SK-N-SH (cell line): Measurements from ENCODE around the gene IL26. TPM values are rescaled to one million over a fixed set of nuclear protein-coding genes. Genes with fewer than 3 reads are reported as not detected.

Experiments used
- CTCF ChIA-PET: fragments of 300-600, 350-600 bp; formaldehyde crosslinking; extraction: SDS; loops from one replicate; lab custom pipeline; 2021; lab: Yijun Ruan, JAX
- POLR2A ChIA-PET: fragments of 350-600 bp; sonication (Branson Sonifier 250); formaldehyde crosslinking; extraction: SDS; loops from one replicate; lab custom pipeline; 2020; ENCODE audit warnings: antibody characterized with exemption, inconsistent platforms; lab: Yijun Ruan, JAX
- DNase-seq: peaks from one replicate; pipeline ENCODE4 v3.0.0; 2012
- H2AFZ ChIP-seq: fragments of 200-600 bp; sonication (generic); 2 replicates; pipeline ENCODE4 v1.8.1; 2016; ENCODE audit warnings: antibody characterized with exemption, mild to moderate bottlenecking, low read depth
- H3F3A ChIP-seq: fragments of 200-600 bp; sonication (generic); replicated peaks from 2 replicates; pipeline ENCODE3; 2016; ENCODE audit warnings: antibody characterized with exemption, mild to moderate bottlenecking; ENCODE audit not compliant: insufficient read depth
- H3K27ac ChIP-seq, 2 experiments: fragments of 200-500 bp in 1 of 2; fragments of 200-600 bp in 1 of 2; sonication (Bioruptor generic) in 1 of 2; sonication (generic), shearing (Covaris generic) in 1 of 2; 2 replicates each; pipeline versions ENCODE4 v1.5.1 to v1.6.1; 2014 to 2016; ENCODE audit warnings: low read depth in 2 of 2, inconsistent platforms in 1 of 2, low read length in 1 of 2, mild to moderate bottlenecking in 1 of 2, mixed read lengths in 1 of 2
- H3K27me3 ChIP-seq: fragments of 200-600 bp; sonication (generic), shearing (Covaris generic); 2 replicates; pipeline ENCODE4 v1.6.1; 2016; ENCODE audit warnings: mixed run types; ENCODE audit not compliant: insufficient read depth
- H3K36me3 ChIP-seq, 2 experiments: fragments of 200-500 bp in 1 of 2; fragments of 200-600 bp in 1 of 2; sonication (Bioruptor generic) in 1 of 2; sonication (generic) in 1 of 2; replicated peaks in 1 of 2; 2 replicates each; pipeline versions ENCODE3 to v1.5.1; 2014 to 2016; ENCODE audit warnings: low read length in 1 of 2, mild to moderate bottlenecking in 1 of 2; ENCODE audit not compliant: insufficient read depth in 2 of 2, control insufficient read depth in 1 of 2
- H3K4me1 ChIP-seq, 2 experiments: fragments of 200-500 bp in 1 of 2; fragments of 200-600 bp in 1 of 2; sonication (Bioruptor generic) in 1 of 2; sonication (generic), shearing (Covaris generic) in 1 of 2; 2 replicates each; pipeline versions ENCODE4 v1.5.1 to v1.6.1; 2014 to 2016; ENCODE audit warnings: low read depth in 1 of 2, low read length in 1 of 2, mixed run types in 1 of 2; ENCODE audit not compliant: insufficient read depth in 2 of 2, control insufficient read depth in 1 of 2
- H3K4me2 ChIP-seq: fragments of 200-600 bp; sonication (generic), shearing (Covaris generic); 2 replicates; pipeline ENCODE4 v1.6.1; 2017; ENCODE audit warnings: mixed run types
- H3K4me3 ChIP-seq, 2 experiments: fragments of 200-500 bp in 1 of 2; fragments of 200-600 bp in 1 of 2; sonication (Bioruptor generic) in 1 of 2; sonication (generic), shearing (Covaris generic) in 1 of 2; 2 replicates each; pipeline versions ENCODE4 v1.5.1 to v1.8.1; 2014 to 2016; ENCODE audit warnings: low read depth in 2 of 2, inconsistent platforms in 1 of 2, low read length in 1 of 2, mild to moderate bottlenecking in 1 of 2, mixed read lengths in 1 of 2, moderate library complexity in 1 of 2
- H3K79me2 ChIP-seq: fragments of 200-600 bp; sonication (generic); 2 replicates; pipeline ENCODE4 v1.8.1; 2017; ENCODE audit warnings: mild to moderate bottlenecking; ENCODE audit not compliant: insufficient read depth
- H3K9ac ChIP-seq: fragments of 200-600 bp; sonication (generic); 2 replicates; pipeline ENCODE4 v1.6.1; 2017; ENCODE audit warnings: mixed run types
- H3K9me2 ChIP-seq: fragments of 200-600 bp; sonication (generic); 2 replicates; pipeline ENCODE4 v1.6.1; 2017; ENCODE audit warnings: mixed run types
- H3K9me3 ChIP-seq: fragments of 200-600 bp; sonication (generic); 2 replicates; pipeline ENCODE4 v1.6.1; 2017; ENCODE audit warnings: mixed run types, mild to moderate bottlenecking, moderate library complexity
- H4K20me1 ChIP-seq: fragments of 200-600 bp; sonication (generic); 2 replicates; pipeline ENCODE4 v1.6.1; 2017; ENCODE audit warnings: mild to moderate bottlenecking, mixed run types; ENCODE audit not compliant: insufficient read depth
- EZH2phosphoT487 ChIP-seq: fragments of 200-600 bp; sonication (generic); IDR thresholded peaks from 2 replicates; pipeline ENCODE4 v1.6.1; 2017; ENCODE audit warnings: low read depth, mixed run types, mild to moderate bottlenecking, antibody characterized with exemption, moderate library complexity, borderline replicate concordance
- FOXM1 ChIP-seq: IDR thresholded peaks from 2 replicates; pipeline ENCODE4 v1.4.0; 2012; ENCODE audit warnings: low read depth, mild to moderate bottlenecking
- GABPA ChIP-seq: IDR thresholded peaks from 2 replicates; pipeline ENCODE4 v1.4.0; 2012; ENCODE audit warnings: low read depth, mild to moderate bottlenecking
- JUND ChIP-seq: IDR thresholded peaks from 2 replicates; pipeline ENCODE4 v1.4.0; 2012
- MEF2A ChIP-seq: IDR thresholded peaks from 2 replicates; pipeline ENCODE4 v1.4.0; 2012; ENCODE audit warnings: low read depth, borderline replicate concordance
- MXI1 ChIP-seq: IDR thresholded peaks from 2 replicates; pipeline ENCODE4 v1.6.1; 2012; ENCODE audit warnings: mild to moderate bottlenecking, low read depth, low read length, improper control_type of control experiment
- NFIC ChIP-seq: IDR thresholded peaks from 2 replicates; pipeline ENCODE4 v1.4.0; 2012; ENCODE audit warnings: borderline replicate concordance
- NRF1 ChIP-seq: IDR thresholded peaks from 2 replicates; pipeline ENCODE4 v1.6.1; 2012; ENCODE audit warnings: low read depth, mild to moderate bottlenecking, low read length
- RXRA ChIP-seq: IDR thresholded peaks from 2 replicates; pipeline ENCODE4 v1.4.0; 2012; ENCODE audit warnings: low read depth, mild to moderate bottlenecking, borderline replicate concordance
- SMC3 ChIP-seq: IDR thresholded peaks from 2 replicates; pipeline ENCODE4 v1.6.1; 2012; ENCODE audit warnings: low read depth, low read length, improper control_type of control experiment
- TAF1 ChIP-seq: IDR thresholded peaks from 2 replicates; pipeline ENCODE4 v1.6.1; 2012; ENCODE audit warnings: low read depth, mild to moderate bottlenecking, low read length, moderate library complexity, borderline replicate concordance
- WGBS: methylation state at CpG from one replicate; pipeline ENCODE4 v1.1.6; 2017; ENCODE audit warnings: low lambda C conversion rate; 5-methylcytosine and 5-hydroxymethylcytosine counted together
- polyA plus RNA-seq, 3 experiments: library from polyadenylated mRNA; depleted of rRNA; stranded (reverse); fragments of >200 nt; gene quantifications; 2 replicates each; pipeline ENCODE4 v1.2.3, GENCODE V29; 2012
- TF ChIP-seq, protein P1 (sequence below): IDR thresholded peaks from 2 replicates; pipeline ENCODE4; 2012
- TF ChIP-seq, protein P2 (sequence below): IDR thresholded peaks from 2 replicates; pipeline ENCODE4 v1.4.0; 2012; ENCODE audit warnings: low read depth, borderline replicate concordance

IL26 gene
- polyA plus RNA-seq, 1 of the 3 experiments (the other 2 are of a cell fraction): not detected

DNA sequence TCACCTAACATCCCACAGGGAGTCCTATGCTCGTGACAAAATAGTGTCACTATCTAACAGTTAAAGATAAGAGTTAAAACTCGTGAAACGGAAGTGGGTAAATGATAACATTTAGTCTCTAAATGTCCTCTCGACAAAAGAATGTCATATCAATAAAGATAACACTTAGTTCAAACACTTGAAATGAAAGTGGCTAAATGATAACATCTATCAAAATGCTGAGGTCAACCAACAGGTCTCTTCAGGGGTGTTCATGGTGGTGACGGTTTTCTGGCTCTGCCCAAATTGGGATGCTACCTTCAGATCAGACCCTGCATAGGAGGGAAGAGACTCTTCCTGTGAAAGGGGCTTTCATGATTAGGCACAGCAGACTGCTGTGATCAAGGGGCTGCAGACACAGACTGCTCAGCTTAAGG lies 22.1 kb downstream of the IL26 start:
- TF ChIP-seq MEF2A: no peak
- TF ChIP-seq, all 33 proteins: peak for 0
- H3F3A ChIP-seq: peaks cover 6% of the 10 kb centered on the region
- POLR2A ChIA-PET: no interaction called here
- H3K27me3 ChIP-seq: peaks cover 4% of the 10 kb centered on the region; the same call in 1 of the 2 replicates
- H3K9ac ChIP-seq: no peak overlapping the region
- no peak overlapping the region for H3K4me3 ChIP-seq
- no peaks in the 10 kb centered on the region; a peak in 1 of 4 replicates for H3K4me1 ChIP-seq
- CTCF ChIA-PET: no interaction called here
- DNase-seq: no peak
- no peaks in the 10 kb centered on the region for H3K9me2 ChIP-seq
- WGBS: 62% methylated on average over 5 of the region's 5 CpGs
- H3K36me3 ChIP-seq: no peaks in the 10 kb centered on the region
- no peaks in the 10 kb centered on the region for H3K79me2 ChIP-seq
- H2AFZ ChIP-seq: no peak overlapping the region
- H3K9me3 ChIP-seq: no peaks in the 10 kb centered on the region
- no peak overlapping the region for H3K27ac ChIP-seq
- H3K4me2 ChIP-seq: no peak overlapping the region
- no peaks in the 10 kb centered on the region for H4K20me1 ChIP-seq

DNA sequence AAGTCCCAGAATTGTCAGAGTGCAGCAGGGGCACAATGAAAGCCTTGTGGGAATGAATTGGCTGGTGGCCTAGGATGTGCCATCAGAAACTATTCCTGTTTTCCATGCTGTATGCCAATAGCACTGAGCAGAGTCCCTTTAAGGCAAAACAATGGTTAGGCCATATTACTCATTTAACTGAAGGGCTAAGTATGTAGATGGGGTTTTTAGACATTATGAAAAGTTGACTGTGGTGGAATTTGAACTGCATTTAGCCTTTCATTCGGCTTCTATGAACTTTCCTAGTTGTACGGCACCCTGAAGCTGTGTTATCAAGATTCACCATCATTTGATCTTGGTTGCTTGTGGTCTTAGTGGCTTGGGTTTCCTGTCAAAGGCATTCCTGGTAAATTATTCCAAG lies 24.8 kb downstream of the IL26 start:
- TF ChIP-seq, protein P1, sequence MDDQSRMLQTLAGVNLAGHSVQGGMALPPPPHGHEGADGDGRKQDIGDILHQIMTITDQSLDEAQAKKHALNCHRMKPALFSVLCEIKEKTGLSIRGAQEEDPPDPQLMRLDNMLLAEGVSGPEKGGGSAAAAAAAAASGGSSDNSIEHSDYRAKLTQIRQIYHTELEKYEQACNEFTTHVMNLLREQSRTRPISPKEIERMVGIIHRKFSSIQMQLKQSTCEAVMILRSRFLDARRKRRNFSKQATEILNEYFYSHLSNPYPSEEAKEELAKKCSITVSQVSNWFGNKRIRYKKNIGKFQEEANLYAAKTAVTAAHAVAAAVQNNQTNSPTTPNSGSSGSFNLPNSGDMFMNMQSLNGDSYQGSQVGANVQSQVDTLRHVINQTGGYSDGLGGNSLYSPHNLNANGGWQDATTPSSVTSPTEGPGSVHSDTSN: peak; percentile 3; the same call in 1 of the 2 replicates
- TF ChIP-seq NRF1: no peak
- no peak for TF ChIP-seq FOXM1
- TF ChIP-seq NFIC: peak; percentile 29; the same call in 1 of the 2 replicates
- TF ChIP-seq, protein P2, sequence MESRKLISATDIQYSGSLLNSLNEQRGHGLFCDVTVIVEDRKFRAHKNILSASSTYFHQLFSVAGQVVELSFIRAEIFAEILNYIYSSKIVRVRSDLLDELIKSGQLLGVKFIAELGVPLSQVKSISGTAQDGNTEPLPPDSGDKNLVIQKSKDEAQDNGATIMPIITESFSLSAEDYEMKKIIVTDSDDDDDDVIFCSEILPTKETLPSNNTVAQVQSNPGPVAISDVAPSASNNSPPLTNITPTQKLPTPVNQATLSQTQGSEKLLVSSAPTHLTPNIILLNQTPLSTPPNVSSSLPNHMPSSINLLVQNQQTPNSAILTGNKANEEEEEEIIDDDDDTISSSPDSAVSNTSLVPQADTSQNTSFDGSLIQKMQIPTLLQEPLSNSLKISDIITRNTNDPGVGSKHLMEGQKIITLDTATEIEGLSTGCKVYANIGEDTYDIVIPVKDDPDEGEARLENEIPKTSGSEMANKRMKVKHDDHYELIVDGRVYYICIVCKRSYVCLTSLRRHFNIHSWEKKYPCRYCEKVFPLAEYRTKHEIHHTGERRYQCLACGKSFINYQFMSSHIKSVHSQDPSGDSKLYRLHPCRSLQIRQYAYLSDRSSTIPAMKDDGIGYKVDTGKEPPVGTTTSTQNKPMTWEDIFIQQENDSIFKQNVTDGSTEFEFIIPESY: no peak
- peak; percentile 16; the same call in 1 of the 2 replicates for TF ChIP-seq JUND
- no peak for TF ChIP-seq EZH2phosphoT487
- TF ChIP-seq GABPA: no peak
- no peak for TF ChIP-seq MEF2A
- TF ChIP-seq MXI1: no peak
- no peak for TF ChIP-seq TAF1
- TF ChIP-seq SMC3: no peak
- peak; percentile 95 for TF ChIP-seq RXRA
- TF ChIP-seq, all 33 proteins: peak for 4
- 14% methylated on average over 2 of the region's 2 CpGs for WGBS
- no peak overlapping the region for H3K27ac ChIP-seq
- H3F3A ChIP-seq: peaks cover 6% of the 10 kb centered on the region
- H3K36me3 ChIP-seq: no peaks in the 10 kb centered on the region
- H3K9me3 ChIP-seq: no peaks in the 10 kb centered on the region
- H3K4me3 ChIP-seq: no peak overlapping the region
- H4K20me1 ChIP-seq: no peaks in the 10 kb centered on the region
- no peak for DNase-seq
- ChIA-PET POLR2A (no interaction called here), CTCF (no interaction called here)
- no peaks in the 10 kb centered on the region for H3K9me2 ChIP-seq
- H3K27me3 ChIP-seq: peaks cover 16% of the 10 kb centered on the region; the same call in 1 of the 2 replicates
- no peaks in the 10 kb centered on the region for H3K79me2 ChIP-seq
- H3K4me1 ChIP-seq: no peaks in the 10 kb centered on the region; a peak in 1 of 4 replicates
- no peak overlapping the region for H3K4me2 ChIP-seq
- no peak overlapping the region for H3K9ac ChIP-seq
- no peak overlapping the region for H2AFZ ChIP-seq
